Fibroblast of villous mesenchyme (primary cell): Measurements from ENCODE around the gene LAMA5. TPM values are rescaled to one million over a fixed set of nuclear protein-coding genes. Genes with fewer than 3 reads are reported as not detected.

Experiments
- DNase-seq: peaks from one replicate; pipeline ENCODE4 v3.0.0-alpha.2; 2010; ENCODE audit warnings: low read depth
- H3K4me3 ChIP-seq: 2 replicates; pipeline ENCODE4 v1.5.1; 2011; ENCODE audit warnings: low read depth, mild to moderate bottlenecking, low read length
- CTCF ChIP-seq: IDR thresholded peaks from 2 replicates; pipeline ENCODE4 v1.5.1; 2012; ENCODE audit warnings: low read depth, mild to moderate bottlenecking, low read length; ENCODE audit not compliant: insufficient read depth
- total RNA-seq: library from RNA; depleted of rRNA; stranded (reverse); fragments of >200 nt; gene quantifications from 2 replicates; pipeline ENCODE4 v1.2.3, GENCODE V29; 2012

Gene LAMA5
- total RNA-seq, 1 donor, result 55.3 TPM

GRCh38 chr20:62334881-62335280 is 32.2 kb downstream of the LAMA5 start:
- no peak overlapping the region for H3K4me3 ChIP-seq
- TF ChIP-seq CTCF, result no peak
- DNase-seq, result no peak

DNA sequence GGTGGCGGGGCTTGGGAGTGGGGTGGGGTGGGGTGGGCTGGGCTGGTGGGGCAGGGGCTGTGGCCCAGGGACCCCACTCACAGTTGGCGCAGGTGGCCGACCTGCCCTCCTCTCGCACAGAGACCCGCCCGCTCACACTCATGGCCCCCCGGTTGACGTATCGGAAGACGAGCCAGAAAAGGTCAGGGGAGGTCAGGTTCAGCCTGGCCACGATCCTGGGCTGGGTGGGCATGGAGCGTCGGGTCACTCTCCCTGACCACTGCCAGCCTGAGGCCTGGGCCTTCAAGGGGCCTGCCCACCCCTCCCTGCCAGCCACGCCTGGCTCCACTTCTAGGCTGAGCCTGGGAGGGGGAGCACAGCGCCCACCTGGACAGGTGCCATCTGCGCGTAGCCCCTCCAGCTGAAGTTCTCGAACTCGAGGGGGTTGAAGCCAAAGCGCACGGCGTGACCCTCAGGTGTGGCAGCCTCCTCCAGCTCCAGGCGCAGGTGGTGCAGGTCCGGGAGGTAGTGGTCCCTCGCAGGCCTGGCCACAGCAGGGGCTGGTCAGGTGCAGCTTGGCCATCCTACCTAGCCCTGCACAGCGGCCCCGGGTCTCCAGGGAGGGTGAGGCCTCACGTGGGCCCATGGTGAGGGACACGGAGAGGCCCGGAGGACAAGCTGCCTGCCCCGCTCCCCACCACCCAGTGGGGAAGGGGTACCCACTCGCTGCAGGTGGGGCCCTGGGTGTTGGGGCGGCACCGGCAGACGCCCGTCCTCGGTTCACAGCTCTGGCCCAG is 33.1 kb downstream of the LAMA5 start:
- TF ChIP-seq CTCF, result no peak
- H3K4me3 ChIP-seq, result no peak overlapping the region
- DNase-seq, result no peak

GRCh38 chr20:62332989-62333819 is 33.9 kb downstream of the LAMA5 start:
- no peak overlapping the region for H3K4me3 ChIP-seq
- DNase-seq, result no peak
- no peak for TF ChIP-seq CTCF

GRCh38 chr20:62332421-62332820 is 34.7 kb downstream of the LAMA5 start:
- DNase-seq, result no peak
- no peak overlapping the region for H3K4me3 ChIP-seq
- TF ChIP-seq CTCF, result no peak

GRCh38 chr20:62331347-62331746 is 35.8 kb downstream of the LAMA5 start:
- H3K4me3 ChIP-seq, result no peak overlapping the region

DNA sequence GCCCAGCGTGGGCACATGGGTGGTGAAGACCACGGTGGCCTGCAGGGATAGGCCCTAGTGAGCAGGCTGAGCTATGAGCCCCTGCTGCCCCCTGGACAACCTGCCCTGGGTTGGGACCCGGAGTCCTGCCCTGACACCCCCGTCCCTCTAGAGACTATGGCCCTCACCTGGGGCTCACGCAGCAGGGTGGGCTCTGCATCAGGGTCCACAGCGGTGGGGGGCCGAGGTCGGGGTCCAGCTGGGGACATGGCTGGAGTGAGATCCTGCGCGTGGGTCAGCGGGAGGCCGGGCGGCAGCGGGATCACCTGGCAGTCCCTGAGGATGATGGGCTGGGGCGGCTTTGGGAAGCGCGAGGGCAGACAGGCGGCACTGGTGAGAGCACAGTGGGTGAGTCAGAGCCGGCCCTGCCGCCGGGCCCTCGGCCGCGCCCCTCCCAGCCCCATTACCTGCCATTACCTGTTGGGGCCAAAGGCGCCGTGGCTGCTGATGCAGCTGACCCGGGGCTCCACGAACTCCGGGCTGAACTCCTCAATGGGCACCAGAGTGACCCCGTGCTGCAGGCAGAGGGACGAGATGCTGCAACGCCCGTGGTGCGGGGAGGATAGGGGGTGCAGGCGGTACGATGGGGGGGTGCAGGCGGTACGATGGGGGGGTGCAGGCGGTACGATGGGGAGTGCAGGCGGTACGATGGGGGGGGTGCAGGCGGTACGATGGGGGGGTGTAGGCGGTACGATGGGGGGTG is 36.4 kb downstream of the LAMA5 start:
- no peak overlapping the region for H3K4me3 ChIP-seq
- no peak for DNase-seq

More at GRCh38 chr20:62331347-62331746, 35.8 kb downstream of the LAMA5 start:
- TF ChIP-seq CTCF, result no peak
- no peak for DNase-seq

More for the DNA sequence above, 36.4 kb downstream of the LAMA5 start:
- TF ChIP-seq CTCF, result no peak
